GM18507 (cell line): ENCODE measurements around the gene SMCO4.
"Not testable (repeated sequence)": the region's sequence is repeated elsewhere in the genome, so short reads cannot be mapped to it uniquely, and the experiment has no call there.

Source experiments
- DNase-seq: peaks from one replicate; pipeline ENCODE4 v3.0.0; 2011; ENCODE audit warnings: low read depth; ENCODE audit not compliant: insufficient read length; ENCODE audit errors: extremely low spot score
- FAIRE-seq: peaks from 2 replicates; lab custom pipeline; 2011; peaks lifted over from hg19 to GRCh38; lab: Jason Lieb, UNC

The SMCO4 gene, protein sequence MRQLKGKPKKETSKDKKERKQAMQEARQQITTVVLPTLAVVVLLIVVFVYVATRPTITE

DNA sequence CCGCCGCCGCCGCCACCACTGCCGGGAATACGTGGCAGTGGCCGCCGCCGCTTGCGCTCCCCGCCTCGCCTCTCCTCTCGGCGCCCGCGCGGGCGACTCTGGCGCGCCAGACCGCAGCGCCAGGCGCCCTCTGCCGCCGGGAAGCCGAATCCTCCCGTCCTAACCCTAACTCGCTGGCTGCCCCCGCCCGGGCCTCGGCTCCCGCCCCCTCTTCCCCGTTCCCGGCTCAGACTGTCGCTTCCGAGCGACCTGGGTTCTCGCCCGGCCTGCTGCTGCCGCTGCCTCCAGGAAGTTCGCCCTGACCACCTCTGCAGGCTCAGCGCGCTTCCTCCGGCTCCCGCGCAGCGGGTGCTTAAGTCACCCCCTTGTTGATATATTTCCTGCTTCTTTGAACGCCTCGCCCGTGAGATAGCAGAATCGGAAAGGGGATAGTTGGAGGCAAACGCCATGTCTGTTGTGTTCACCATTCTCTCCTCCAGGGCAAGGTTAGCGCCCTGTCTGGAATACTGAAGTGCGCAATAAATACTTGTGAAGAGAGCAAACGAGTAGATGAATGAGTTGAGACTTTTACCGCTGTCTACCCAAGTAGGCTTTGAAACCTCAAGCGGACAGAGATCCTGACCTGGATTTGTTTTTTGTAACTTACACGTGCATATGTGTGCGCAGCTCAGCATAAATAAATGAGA is at the start of gene SMCO4:
Gene SMCO4, minus strand, starts transcription at position 100 of the 686 bp plus-strand sequence. CDS start 64,202 bp downstream, outside the sequence.
- DNase-seq (peak; percentile 61), FAIRE-seq (peak; percentile 52)

DNA sequence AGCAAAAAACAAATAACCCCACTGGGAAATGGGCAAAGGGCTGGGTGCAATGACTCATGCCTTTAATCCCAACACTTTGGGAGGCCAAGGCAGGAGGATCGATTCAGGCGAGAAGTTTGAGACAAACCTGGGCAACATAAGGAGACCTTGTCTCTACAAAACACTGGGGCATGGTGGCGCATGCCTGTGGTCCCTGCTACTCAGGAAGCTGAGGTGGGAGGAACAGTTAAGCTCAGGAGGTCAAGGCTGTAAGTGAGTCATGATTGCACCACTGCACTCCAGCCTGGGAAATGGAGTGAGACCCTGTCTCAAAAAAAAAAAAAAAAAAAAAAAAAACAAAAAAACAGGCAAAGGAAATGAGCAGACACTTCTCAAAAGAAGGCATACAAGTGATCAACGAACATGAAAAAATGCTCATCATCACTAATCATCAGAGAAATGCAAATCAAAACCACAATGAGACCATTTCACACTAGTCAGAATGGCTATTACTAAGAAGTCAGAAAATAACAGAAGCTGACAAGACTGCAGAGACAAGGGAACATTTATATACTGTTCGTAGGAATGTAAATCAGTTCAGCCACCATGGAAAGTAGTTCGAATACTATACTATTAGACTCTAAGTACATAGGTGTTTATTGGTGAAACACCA is 48.2 kb upstream of the SMCO4 start:
- DNase-seq (no peak), FAIRE-seq (no peak)

DNA sequence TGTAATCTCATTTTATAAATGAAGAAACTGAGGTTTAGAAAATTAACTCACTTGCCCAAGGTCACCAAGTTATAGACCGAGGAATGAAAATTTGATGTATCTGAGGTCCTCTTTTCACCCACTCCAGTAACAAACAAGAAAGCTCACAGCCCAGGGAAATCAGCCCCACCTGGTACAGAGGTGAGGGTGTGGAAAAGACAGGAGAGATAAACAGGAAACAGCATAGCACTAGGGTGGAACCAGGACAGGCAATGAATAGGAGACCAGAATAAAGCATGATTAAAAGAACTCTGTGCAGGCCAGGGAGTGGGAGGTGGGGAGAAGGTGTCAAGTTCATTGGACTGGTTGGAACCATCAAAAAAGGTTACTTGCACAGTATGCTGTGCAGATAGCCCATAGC is 46.2 kb upstream of the SMCO4 start:
- FAIRE-seq: no peak

DNA sequence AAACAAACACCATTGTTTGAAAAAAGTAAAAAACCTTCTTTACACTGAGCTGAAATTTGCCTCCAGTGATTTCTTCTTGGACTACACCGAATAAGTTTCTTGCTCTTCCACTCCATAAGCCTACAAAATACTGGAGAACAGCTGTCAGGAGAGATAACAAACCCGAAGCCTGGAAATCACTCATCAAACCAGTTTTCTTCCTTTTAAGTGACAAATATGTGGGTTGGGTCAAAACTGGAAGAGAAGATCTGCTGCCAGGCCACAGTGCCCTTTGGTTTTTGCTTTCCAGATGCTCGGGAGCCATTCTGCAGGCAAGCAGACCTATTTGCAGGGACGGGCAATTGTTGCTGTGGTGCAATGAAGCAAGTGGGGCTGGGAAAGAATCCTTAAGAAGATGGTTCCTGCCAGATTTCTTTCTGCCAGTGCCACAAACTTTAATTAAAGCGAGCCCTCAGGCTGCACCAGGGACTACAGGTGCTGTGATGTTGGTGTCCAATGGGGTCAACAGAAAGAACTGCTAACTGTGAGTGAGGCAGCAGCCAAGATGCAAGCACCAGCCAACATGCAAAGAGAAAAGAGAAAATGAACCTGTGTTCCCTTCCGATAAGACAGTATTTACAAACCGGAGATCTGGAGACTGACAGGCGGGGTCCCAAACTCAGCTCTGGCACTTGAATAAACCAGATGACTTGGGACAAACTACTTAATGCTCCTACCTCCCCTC is 44.8 kb upstream of the SMCO4 start:
- DNase-seq (no peak), FAIRE-seq (no peak)

More for the DNA sequence above, 46.2 kb upstream of the SMCO4 start:
- no peak for DNase-seq

DNA sequence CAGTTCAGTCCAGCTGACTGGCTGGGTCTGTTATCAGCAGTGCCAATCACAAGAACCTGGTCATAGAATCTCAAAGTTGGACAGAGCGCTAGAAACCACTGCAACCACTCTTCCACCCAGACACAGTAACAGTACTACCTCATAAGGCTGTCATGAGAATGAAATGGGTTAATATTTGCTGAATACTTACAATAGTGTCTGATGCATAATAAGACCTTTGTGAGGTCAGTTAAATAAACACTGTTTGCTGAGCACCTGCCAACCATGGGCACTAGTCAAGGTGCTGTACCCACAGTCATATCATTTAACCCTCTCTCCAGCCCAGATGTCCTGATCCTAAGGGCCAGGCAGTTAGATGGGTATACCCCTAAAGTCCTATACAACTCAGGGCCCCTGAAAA is 44.2 kb upstream of the SMCO4 start:
- peak; percentile 5 for FAIRE-seq

DNA sequence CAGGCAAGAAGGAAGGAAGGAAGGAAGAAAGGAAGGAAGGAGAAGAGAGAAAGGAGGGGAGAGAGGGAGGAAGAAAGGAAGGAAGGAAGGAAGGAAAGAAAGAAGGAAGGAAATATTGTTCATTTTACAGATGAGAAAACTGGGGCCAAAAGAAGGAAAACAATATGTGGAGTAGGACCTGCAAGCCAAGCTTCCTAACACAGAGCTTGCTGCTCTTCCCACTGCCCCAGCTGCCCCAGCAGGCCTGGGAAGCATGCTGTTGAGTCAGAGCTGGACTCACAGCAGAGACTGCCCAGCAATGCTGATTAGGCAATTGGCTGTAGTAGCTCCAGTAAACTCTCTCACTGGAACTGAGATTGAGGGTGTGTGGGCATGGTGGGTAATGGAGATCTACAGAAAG is 42.6 kb upstream of the SMCO4 start:
- no peak for FAIRE-seq
- DNase-seq: no peak

More for the DNA sequence above, 44.2 kb upstream of the SMCO4 start:
- not testable (repeated sequence) for DNase-seq

DNA sequence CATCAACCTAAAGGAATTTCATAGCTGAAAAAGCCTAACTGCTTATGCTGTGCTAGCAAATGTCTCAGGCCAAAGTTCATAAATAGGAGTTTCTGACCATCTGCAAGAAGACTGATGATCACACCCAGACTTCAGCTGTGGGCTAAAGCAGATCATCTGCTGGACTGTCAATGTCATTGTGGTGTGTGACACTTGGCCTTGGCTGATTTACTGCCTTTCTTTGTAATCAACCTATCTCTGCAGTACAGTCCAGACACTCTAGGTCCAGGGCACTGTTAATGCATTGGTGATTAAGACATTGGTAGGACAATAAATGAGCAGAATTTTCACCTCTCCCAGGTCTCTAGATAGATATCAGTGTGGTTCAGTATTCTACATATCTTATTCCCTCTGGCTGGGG is 40.3 kb upstream of the SMCO4 start:
- DNase-seq (no peak), FAIRE-seq (no peak)

DNA sequence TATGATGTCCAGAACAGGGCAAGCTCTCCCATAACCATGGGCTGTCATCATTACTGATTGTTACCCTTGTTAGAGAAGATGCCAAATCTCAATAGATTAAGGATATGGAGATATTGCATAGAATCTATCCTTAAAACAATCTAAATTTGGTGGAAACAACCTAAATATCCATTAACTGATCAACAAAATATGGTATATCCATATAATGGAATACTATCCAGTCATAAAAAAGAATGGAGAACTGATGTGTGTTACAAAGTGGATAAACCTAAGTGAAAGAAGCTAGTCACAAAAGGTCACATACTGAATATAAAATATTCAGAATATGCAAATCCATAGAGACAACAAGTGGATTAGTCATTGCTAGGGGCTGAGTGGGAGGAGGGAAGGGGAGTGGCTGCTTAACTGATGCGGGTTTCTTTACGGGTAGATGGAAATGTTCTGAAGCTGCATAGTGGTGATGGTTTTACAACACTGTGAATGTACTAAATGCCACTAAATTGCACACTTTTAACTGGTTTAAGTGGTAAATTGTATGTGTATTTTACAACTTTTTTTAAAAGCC is 36.1 kb upstream of the SMCO4 start:
- FAIRE-seq: no peak
- no peak for DNase-seq

DNA sequence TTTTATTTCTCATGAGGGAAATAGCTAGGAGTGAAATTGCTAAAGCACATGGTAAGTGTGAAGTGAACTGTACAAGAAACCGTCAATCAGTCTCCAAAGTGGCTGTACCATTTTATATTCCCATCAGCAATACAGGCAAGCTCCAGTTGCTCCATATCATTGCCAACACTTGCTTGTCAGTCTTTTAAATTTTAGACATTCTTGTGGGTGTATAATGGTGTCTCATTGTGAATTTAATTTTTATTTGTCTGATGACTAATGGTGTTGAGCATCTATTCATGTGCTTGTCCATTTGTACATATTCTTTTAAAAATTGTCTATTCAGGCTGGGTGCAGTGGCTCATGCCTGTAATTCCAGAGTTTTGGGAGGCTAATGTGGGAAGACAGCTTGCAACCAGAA is 34.1 kb upstream of the SMCO4 start:
- no peak for DNase-seq
- no peak for FAIRE-seq

DNA sequence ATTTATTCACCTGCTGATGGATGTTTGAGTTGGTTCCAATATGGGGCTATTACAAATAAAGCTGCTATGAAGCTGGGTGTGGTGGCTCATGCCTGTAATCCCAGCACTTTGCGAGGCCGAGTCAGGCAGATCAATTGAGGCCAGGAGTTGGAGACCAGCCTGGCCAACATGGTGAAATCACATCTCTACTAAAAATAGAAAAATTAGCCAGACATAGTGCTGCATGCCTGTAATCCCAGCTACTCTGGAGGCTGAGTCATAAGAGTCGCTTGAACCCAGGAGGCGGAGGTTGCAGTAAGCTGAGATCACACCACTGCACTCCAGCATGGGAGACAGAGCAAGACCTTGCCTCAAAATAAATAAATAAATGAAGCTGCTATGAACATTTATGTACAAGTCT is 33.7 kb upstream of the SMCO4 start:
- not testable (repeated sequence) for DNase-seq, FAIRE-seq

DNA sequence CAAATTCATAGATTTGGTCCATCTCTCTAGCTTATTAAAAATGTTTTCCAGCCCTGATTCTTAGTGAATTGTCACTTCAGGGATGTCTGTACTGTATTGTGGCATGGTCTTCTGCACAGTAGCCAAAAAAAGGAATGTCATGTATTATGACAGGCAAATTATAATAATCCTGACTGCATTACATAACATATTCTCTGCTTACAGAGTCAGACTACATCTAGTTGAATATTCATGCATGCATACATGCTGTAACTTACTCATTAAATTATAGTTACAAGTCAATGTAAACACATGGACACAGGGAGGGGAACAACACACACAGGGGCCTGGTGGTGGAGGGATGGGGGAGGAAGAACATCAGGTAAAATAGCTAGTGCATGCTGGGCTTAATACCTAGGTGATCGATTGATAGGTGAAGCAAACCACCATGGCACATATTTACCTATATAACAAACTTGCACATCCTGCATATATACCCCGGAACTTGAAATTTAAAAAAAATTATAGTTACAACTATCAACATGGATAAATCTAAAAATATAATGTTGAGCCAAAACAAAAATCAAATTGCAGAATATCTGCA is 31.5 kb upstream of the SMCO4 start:
- DNase-seq: no peak

DNA sequence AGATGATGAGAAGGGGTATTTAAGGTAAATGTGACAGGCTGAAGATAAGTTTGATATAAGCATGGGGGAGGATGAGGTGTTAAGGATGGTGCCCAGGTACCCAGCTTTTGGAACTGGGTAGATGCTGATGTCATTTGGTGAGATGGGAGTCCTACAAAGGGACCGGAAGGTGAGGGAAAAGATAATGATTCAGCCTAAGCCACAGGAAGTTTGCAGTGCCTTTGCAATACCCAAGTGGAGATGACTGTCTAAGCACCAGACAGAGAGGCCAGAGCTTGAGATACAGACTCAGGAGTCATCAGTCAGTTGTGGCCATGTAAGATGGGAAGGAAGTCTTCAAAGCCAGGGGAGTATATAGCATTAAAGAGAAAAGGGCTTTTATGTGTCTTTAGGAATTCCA is 30.0 kb upstream of the SMCO4 start:
- no peak for FAIRE-seq
- DNase-seq: no peak

More for the DNA sequence above, 31.5 kb upstream of the SMCO4 start:
- FAIRE-seq: no peak

DNA sequence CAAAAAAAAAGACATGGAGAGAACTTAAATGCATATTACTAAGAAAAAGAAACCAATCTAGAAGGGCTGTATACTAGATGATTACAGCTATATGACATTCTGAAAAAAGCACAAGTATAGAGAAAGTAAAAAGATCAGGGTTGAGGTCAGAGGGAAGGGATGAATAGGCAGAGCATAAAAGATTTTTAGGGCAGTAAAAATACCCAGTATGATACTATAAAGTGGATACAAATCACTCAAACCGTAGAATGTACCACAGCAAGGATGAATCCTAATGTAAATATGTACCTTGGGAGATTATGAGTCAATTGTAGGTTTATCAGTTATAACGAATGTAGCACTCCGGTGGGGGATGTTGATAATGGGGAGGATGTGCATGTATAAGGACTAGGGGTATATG is 29.4 kb upstream of the SMCO4 start:
- DNase-seq (no peak), FAIRE-seq (no peak)

DNA sequence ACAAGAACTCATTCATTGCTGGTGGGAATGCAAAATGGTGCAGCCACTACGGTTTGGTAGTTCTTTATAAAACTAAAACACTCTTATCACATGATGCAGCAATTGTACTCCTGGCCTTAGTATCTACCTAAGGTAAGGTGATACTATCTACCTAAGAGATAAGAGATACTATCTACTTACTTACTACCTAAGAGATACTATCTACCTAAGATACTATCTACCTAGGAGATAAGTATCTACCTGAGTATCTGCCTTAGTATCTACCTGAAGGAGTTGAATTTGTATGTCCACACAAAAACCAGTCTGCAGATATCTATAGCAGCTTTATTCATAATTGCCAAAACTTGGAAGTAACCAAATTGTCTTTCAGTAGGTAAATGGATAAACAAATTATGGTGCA is 29.0 kb upstream of the SMCO4 start:
- no peak for FAIRE-seq
- no peak for DNase-seq

DNA sequence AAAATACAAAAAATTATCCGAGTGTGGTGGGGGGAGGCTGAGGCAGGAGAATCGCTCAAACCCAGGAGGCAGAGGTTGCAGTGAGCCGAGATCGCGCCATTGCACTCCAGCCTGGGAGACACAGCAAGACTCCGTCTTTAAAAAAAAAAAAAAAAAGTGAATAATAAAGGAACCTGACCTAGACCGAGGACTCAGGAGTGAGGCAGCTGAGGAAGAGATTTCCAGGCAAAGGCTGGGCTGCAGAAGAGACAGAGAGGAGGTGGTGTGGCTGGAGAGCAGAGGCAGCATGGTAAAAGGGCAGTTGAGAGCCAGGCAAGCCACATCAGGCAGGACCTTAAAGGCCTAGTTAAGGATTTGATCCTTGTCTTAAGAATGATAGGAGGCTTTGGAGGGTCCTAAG is 28.4 kb upstream of the SMCO4 start:
- no peak for DNase-seq

DNA sequence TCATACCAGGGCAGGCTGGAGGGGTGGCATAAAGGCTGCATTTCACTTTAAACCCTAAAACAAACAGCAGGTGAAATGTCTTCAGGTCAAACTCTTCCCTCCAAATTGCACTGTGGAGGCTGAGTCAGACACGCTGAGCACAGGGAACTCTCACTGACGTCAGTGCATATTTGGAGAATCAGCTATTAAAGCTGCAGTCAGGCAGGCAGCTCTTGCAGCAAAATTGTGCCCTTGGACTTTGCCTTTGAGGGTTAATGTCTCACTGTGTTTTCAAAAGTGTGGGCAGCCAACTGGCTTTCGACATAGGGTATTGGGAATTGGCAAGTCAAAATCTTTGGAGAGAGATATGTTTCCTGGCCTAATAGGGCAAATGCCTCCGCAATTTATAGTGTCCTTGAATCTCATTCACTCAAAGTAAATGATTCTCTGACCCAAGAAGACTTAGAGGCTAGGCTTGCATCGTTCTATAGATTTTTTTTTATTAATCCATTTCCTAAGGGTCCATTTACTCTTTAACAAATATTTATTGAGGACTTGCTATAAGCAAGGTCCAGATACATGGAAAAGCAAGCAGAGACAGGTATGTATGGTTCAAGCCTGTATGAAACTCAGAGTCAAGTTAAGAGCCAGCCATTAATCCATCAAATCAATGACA is 27.7 kb upstream of the SMCO4 start:
- no peak for FAIRE-seq
- no peak for DNase-seq

More for the DNA sequence above, 28.4 kb upstream of the SMCO4 start:
- no peak for FAIRE-seq

DNA sequence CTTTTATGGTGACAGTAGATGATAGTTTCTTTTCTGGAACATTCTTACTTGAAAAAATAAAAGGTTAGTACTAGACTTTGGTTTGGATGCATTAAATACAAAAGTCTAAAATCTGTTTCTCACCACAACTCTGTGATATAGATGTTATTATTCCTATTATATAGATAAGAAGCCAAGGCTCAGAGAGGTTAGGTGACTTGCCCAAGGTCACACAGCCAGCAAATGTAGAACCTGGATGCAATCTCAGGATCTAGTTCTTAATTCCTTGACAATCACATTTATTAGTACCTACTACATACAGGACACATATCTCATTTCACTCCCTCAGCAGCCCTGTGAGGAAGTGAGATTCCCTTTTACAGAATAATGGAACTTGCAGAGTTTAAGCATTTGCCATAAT is 26.3 kb upstream of the SMCO4 start:
- FAIRE-seq (no peak), DNase-seq (no peak)

DNA sequence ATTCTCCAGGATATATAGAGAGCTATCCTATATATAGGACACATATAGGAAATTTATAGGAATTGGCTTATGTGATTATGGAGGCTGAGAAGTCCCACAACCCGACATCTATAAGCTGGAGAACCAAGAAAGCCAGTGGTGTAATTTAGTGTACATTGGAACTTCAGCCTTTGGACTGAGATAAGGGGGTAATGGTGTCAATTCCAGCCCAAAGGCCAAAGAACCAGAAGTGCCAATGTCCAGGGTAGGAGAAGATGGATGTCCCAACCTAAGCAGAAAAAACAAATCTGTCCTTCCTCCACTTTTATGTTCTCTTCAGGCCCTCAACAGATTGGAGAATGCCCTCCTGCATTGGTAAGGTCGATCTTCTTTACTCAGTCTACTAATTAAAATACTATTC is 25.5 kb upstream of the SMCO4 start:
- FAIRE-seq: no peak

DNA sequence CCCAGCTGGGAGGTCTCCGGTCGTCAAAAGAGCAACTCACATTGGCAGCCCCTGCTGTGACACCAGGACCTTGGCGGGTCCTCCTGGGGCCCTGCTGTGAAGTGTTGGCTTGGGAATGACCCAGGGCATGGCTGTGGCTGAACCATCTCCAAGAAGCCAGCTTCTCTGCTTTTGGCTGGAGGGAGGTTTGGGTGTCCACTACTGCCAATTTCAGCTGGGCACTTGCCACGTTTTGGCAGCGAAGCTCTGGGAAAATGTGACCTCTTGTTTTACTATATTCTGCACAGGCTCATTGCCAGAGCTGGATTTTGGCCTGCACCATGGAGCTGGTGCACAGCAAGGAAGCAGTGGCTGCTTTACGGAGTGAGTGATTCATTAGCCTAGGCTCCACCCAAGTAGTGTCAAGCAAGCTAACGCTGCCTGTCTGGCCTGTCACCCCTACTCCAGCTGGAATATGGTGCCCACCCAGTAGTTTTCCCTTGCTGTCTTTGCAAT is 24.3 kb upstream of the SMCO4 start:
- DNase-seq (no peak), FAIRE-seq (no peak)

More for the DNA sequence above, 25.5 kb upstream of the SMCO4 start:
- DNase-seq: no peak
